HUDEP-2 (cell line): Measurements from ENCODE around the gene TM2D1.

Experiments
- DNase-seq, 76 experiments: peaks; one replicate each; lab custom pipeline; 2025; ENCODE audit not compliant: unreplicated experiment in 76 of 76; lab: John Stamatoyannopoulos, UW

The TM2D1 gene

GRCh38 chr1:61645476-61645875 lies 79.5 kb downstream of the TM2D1 start:
- DNase-seq, result no peak

- DNase-seq, result no peak
Measured at GRCh38 chr1:61644303-61644702, 80.6 kb downstream of the TM2D1 start.

- DNase-seq, result no peak
Measured at GRCh38 chr1:61642475-61643232, 82.3 kb downstream of the TM2D1 start.

- peak in 48 of 76 experiments; percentile 1 to 52 (median 22) for DNase-seq
Measured at GRCh38 chr1:61641578-61642336, 83.2 kb downstream of the TM2D1 start.

GRCh38 chr1:61640531-61641530 lies 84.1 kb downstream of the TM2D1 start:
- no peak for DNase-seq

GRCh38 chr1:61639608-61640336 lies 85.2 kb downstream of the TM2D1 start:
- DNase-seq, result no peak

- DNase-seq, result no peak
Measured at GRCh38 chr1:61638911-61639605, 85.9 kb downstream of the TM2D1 start.

- DNase-seq, result no peak
Measured at GRCh38 chr1:61638296-61638695, 86.6 kb downstream of the TM2D1 start.

- DNase-seq, result no peak
Measured at GRCh38 chr1:61637470-61637869, 87.5 kb downstream of the TM2D1 start.

GRCh38 chr1:61636814-61637213 lies 88.1 kb downstream of the TM2D1 start:
- no peak for DNase-seq

GRCh38 chr1:61636376-61636775 lies 88.6 kb downstream of the TM2D1 start:
- no peak for DNase-seq

GRCh38 chr1:61635557-61635956 lies 89.4 kb downstream of the TM2D1 start:
- DNase-seq, result no peak

GRCh38 chr1:61631436-61631835 lies 93.5 kb downstream of the TM2D1 start:
- DNase-seq, result no peak
